ENCODE data around the gene MAOB.

Gene MAOB

GRCh38 chrX:43861750-43862149 is 20.5 kb downstream of the MAOB start:
- in situ Hi-C loops (cut with MboI; ENCODE audit: low sequenced_read_pairs) = no loop called here

DNA sequence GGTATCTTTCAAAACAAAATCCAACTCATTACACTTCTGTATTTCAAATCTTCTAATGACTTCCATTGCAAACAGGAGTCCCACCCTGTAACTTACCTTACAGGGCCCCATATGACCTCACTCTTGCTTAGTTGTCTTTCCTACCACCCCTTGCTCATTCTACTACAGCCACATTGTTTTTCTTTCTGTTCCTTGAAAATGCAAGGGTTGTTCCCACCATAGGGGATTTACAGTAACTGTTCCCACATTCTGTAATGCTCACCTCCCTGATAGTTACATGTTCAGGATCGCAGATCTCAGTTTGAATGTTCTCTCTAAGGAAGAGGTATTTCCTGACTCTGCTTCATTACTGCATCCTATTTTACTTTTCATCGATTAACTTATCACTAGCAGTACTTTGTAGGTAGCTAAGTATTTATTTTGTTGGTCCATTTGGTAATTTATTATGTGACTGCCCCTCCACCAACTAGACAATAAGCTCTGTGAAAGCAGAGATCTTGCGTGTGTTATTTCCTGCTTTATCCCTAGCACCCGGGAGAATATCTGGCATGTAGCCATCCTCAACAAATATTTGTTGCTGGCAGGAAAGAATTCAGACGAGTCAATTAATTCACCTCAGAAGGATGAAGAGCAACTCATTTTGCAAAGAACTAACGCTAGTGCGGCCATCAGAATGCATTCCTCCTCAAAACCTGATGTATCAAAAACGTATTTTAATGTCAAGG is 21.4 kb downstream of the MAOB start:
- in situ Hi-C loops (cut with MboI; ENCODE audit: low sequenced_read_pairs) = no loop called here

DNA sequence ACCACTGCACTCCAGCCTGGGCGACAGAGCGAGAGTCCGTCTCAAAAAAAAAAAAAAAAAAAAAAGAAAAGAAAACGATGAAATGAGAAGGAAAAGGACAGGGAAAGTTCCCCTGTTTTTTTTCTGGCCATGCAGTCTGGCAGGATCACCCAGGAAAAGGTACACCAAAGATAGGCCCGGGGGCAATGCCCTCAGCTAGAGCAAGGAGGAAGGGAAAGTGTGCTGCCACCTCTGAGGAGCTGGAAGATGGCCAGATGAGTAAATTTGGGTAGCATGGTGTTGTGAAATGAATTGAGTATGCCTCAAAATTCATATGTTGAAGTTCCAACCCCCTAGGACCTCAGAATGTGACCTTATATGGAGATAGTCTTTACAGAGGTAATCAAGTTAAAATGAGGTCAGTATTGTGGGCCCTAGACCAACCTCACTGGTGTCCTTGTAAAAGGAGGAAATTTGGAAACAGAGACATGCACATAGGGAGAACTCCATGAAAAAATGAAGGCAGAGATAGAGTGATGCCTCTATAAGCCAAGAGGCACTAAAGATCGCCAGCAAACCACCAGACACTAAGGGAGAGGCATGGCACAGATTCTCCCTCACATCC is 28.9 kb downstream of the MAOB start:
- in situ Hi-C loops (cut with MboI; ENCODE audit: low sequenced_read_pairs) = no loop called here

- in situ Hi-C loops (cut with MboI; ENCODE audit: low sequenced_read_pairs) = no loop called here
Observed at GRCh38 chrX:43850629-43851028, 31.6 kb downstream of the MAOB start.

DNA sequence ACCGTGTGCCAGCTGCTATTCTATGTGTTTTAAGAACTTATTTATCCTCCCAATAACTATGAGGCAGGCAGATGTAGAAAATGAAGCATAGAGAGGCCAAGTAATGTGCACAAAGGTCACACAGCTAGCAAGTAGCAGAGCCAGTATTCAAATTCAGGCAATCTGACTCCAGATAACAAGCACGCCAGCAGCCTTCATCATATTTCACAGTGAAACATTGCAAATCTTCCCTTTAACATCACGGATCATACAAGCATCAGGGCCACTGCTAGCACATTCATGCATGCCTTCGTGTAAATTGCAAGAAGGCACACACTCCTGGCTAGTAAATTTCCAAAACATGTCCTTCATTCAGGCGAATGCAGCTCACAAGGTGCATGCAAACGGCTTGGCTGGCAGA is 33.1 kb downstream of the MAOB start:
- in situ Hi-C loops (cut with MboI; ENCODE audit: low sequenced_read_pairs) = no loop called here

GRCh38 chrX:43847352-43847751 is 34.9 kb downstream of the MAOB start:
- in situ Hi-C loops (cut with MboI; ENCODE audit: low sequenced_read_pairs) = no loop called here

- in situ Hi-C loops (cut with MboI; ENCODE audit: low sequenced_read_pairs) = no loop called here
Observed at GRCh38 chrX:43846558-43846957, 35.7 kb downstream of the MAOB start.

DNA sequence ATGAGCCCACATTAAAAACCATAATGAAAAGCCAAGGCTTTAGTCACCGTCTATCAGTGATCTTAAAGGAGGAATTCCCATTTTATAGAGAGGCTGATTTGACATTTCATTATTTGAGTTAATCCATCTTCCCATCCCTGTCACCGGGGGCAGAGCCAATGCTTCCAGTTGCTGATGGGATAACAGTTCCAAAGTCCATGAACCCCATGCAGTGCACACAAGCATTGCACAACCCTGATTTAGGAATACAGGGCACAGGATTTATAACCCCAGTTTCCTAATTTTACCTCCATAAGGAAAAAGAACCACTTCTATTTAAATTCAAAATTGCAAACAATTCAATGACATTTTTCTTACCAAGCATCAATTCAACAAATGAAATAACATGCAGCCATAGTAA is 36.5 kb downstream of the MAOB start:
- in situ Hi-C loops (cut with MboI; ENCODE audit: low sequenced_read_pairs) = no loop called here

DNA sequence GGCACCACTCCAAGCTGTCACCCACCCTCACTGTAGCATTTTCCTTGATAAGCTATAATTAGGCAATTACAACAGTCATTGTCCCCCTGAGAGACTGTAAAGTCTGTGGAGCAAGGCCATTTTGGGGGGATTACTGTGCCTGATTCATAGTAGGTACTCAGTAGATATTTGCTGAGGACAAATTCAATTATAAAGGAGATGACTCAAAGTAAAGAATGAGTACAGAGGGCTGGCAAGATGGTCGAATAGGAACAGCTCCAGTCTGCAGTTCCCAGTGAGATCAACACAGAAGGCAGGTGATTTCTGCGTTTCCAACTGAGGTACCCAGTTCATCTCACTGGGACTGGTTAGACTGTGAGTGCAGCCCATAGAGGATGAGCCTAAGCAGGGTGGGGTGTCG is 42.0 kb downstream of the MAOB start:
- in situ Hi-C loops (cut with MboI; ENCODE audit: low sequenced_read_pairs) = no loop called here

DNA sequence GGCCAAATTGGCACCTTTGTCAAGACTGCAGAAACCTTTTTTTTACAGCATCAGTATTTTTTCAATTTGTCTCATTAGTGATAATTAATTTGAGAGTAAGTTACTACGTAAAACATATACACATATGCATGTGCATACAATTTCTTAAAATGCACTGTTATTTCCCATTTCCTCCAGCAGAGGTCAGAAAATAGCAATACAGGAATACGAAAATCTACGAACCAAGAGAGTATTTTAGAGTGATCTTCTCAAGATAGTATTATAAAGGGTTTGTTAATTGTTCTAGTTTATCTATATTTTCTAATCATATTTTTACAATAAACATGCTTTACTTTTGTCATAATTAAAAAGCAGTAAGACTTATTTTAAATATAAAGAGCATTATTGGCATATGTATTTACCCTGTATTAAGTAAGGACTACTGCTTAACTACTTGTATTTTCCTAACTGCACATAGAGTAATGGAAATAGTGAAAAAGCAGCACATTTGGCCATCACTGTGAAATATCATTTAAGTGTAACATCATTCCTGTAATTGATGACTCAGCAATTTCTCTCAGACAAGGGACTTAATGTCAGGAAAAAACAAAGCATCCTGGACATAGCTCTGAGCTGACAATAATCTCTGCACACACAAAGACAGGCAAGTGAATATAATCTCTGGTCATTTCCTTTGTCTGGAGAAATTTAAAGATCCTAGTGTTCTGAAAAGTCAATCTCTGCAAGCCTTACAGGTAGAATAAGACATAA is 45.6 kb downstream of the MAOB start:
- in situ Hi-C loops (cut with MboI; ENCODE audit: low sequenced_read_pairs) = no loop called here

DNA sequence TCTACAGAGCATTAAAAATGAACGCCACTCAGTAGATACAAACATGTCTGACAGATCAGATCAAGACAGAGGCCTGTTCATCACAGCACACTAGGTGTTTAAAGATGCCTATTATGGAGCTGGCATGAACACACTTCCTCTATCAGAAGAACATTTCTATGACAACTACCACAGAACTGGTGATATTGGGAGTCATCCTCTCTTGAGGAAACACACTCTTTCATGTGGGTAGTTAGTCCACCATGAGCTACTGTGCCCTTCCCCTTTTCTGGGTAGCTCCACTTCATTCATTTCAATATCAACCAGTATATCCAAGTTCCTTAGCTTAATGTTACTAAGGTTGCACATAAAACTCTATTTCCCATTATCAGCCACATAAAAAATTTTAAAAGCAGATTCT is 46.7 kb downstream of the MAOB start:
- in situ Hi-C loops (cut with MboI; ENCODE audit: low sequenced_read_pairs) = no loop called here

DNA sequence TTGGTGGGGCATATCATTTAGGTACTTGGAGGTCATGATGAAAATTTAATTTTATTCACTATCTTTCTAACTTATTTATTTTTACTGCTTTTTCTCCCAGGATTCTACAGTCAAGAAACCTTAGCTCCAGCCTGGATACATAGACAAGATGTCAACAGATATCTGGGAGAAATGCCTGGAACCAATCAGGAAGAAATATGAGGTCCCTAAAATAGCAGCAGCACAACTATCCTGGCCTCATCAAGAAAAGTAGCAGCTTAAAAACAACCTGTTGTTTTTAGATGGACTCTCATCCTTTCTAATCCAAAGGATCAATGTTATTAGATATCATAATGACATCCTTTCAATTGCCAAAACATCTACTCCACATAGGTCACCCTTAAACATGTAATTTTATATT is 54.5 kb downstream of the MAOB start:
- in situ Hi-C loops (cut with MboI; ENCODE audit: low sequenced_read_pairs) = no loop called here

GRCh38 chrX:43822014-43822413 is 60.2 kb downstream of the MAOB start:
- in situ Hi-C loops (cut with MboI; ENCODE audit: low sequenced_read_pairs) = no loop called here

GRCh38 chrX:43817444-43817843 is 64.8 kb downstream of the MAOB start:
- in situ Hi-C loops (cut with MboI; ENCODE audit: low sequenced_read_pairs) = no loop called here

- in situ Hi-C loops (cut with MboI; ENCODE audit: low sequenced_read_pairs) = no loop called here
Observed at GRCh38 chrX:43815209-43815608, 67.0 kb downstream of the MAOB start.

- in situ Hi-C loops (cut with MboI; ENCODE audit: low sequenced_read_pairs) = no loop called here
Observed at GRCh38 chrX:43813898-43814297, 68.4 kb downstream of the MAOB start.

- in situ Hi-C loops (cut with MboI; ENCODE audit: low sequenced_read_pairs) = no loop called here
Observed at GRCh38 chrX:43813319-43813718, 68.9 kb downstream of the MAOB start.

DNA sequence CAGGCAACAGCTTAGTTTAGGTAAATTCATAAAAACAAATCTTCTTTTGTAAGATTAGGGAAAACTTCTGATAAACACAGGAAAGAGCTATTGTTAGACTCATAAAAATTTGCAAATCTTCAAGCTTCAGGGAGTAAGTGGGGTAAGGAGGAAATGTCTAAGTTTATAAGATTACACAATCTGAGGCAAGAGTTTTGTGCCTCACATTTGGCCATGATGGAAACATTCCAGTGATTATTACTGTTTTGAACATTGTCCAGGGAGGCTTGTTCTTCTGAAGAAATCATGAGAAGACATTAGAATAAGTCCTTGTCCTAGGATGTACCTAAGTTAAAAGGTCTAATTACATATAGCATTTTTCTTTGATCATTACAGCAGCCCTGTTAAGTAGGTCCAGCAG is 72.8 kb downstream of the MAOB start:
- in situ Hi-C loops (cut with MboI; ENCODE audit: low sequenced_read_pairs) = no loop called here

DNA sequence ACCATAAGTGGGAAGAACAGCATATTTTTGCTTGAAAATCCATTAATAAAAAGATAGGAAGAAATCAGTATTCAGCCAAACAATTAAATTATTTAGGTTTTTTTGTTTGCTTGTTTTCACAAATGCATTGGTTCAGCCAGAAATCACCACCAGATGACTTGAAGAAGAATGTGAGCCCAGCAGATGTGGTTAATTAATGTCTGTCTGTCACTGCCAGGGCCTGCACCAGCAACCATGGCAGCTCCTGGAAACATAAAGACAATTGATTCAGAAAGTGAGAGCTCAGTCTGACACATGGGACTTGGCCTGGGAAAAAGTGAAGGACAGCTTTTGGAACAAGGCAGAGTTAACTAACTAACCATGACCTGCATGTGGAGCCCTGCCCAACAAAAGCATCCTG is 74.0 kb downstream of the MAOB start:
- in situ Hi-C loops (cut with MboI; ENCODE audit: low sequenced_read_pairs) = no loop called here

DNA sequence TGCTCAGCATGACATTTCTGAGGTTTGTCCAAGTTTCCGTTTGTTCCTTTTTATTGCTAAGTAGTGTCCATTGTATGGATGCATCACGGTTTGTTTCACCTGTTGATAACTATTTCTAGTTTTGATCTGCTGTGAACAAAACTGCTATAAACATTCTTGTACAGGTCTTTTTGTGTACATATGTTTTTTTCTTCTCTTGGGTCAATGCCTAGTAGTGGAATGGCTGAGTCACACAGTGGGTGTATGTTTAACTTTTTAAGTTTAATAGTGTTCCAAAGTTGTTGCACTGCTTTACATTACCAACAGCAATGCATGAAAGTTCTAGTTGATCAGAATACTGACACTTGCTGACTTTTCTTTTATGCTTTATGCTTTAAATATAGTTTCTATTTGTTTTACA is 76.7 kb downstream of the MAOB start:
- in situ Hi-C loops (cut with MboI; ENCODE audit: low sequenced_read_pairs) = no loop called here

GRCh38 chrX:43804021-43804420 is 78.2 kb downstream of the MAOB start:
- in situ Hi-C loops (cut with MboI; ENCODE audit: low sequenced_read_pairs) = no loop called here

- in situ Hi-C loops (cut with MboI; ENCODE audit: low sequenced_read_pairs) = no loop called here
Observed at GRCh38 chrX:43785930-43786591, 96.2 kb downstream of the MAOB start.
